HPDE6-E6E7 (cell line): Measurements from ENCODE around the gene LKAAEAR1.

Experiments
- DNase-seq: peaks from one replicate; pipeline ENCODE4 v3.0.0; 2011; ENCODE audit warnings: missing footprints; ENCODE audit errors: extremely low spot score

The LKAAEAR1 gene

GRCh38 chr20:64079273-64080012 is 4.8 kb downstream of the LKAAEAR1 start, which contains the start of gene RGS19:
RGS19 (minus strand) TSS chr20:64079518; CDS start chr20:64076886, 2,632 bp downstream.
- no peak for DNase-seq

DNA sequence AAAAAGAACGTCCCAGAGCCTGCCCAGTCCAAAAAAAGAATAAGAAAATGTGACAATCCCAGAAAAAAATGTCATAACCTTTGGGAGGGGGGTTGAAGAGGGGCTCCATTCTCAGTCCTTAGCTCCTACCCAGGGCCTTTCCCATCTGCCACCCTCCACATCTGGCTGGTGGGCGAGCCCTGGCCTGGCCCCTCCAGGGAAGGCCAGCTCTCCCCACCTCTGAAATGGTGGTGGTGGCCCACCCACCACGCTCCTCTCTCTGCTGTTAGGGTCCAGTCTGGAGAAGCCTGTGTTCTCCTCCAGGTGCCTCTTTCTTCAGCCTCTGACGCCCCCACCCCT is 5.3 kb downstream of the LKAAEAR1 start:
- no peak for DNase-seq

DNA sequence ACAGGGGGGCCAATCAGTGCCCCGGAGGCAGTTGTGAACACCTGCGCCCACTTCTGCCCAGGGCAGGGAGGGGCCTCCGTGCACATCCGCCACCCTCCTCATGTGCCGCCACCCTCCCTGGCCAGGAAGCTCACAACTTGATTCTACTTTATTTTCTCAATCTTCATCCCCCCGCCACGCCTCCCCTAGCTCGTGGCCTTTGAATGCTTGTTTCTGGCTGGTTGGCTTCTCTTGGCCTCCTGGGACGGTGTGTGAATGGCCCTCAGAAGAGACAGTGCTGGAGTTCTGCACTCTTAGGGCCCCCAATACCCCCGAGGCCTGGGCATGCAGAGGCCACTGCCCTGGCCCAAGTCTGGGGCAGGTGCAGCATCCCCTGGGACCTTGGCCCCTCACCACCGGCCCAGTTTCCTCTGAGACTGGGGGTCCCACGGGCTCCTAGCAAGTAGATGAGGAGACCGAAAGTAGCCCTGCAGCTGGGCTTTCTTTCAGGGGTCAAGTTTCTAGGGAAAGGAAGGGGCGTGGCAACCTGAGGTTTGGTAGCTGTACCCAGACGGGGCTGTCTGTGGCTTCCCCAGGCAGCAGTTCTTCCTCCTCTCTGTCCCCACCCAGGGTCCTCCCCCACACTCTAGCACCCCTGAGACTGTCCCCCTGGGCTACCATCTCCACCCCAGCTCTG is 6.2 kb downstream of the LKAAEAR1 start:
- DNase-seq = no peak

DNA sequence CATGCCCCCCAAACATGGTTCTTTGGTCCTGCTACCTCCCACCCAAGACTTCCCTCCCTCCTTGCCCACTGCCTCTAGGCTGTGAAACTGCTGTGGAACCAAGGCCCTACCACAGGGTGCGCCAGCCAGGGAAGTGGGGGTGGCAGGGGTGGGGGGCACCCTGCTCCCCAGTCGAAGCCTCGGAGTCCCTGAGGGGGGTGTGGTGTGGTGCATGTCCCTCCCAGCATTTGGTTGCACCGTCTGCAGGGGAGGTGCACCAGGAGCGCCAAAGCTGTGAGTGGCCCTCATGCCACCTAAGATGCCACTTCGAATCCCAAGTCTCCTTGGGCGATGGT is 6.7 kb downstream of the LKAAEAR1 start:
- DNase-seq = no peak

DNA sequence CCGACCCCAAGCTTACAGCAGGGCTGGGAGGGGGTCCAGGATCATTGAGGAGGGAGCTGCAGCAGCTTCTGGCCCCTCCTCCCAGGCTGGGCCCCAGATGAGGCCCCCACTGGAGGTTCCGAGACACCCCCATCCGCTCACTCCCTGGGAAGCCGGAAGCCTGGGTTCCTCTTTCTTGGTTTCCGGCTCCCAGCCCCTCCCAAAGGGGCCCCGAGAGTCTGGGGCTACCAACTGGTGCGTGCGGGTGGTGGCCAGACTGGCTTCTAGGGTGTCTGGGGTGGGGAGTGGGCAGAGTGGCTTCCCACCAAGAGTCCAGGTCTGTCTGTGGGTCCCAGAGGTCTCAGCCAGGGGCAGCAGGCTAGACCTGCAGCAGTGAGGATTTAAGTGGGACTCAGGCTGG is 7.1 kb downstream of the LKAAEAR1 start:
- DNase-seq = no peak

- no peak for DNase-seq
Measured at GRCh38 chr20:64076061-64076997, 7.9 kb downstream of the LKAAEAR1 start.

DNA sequence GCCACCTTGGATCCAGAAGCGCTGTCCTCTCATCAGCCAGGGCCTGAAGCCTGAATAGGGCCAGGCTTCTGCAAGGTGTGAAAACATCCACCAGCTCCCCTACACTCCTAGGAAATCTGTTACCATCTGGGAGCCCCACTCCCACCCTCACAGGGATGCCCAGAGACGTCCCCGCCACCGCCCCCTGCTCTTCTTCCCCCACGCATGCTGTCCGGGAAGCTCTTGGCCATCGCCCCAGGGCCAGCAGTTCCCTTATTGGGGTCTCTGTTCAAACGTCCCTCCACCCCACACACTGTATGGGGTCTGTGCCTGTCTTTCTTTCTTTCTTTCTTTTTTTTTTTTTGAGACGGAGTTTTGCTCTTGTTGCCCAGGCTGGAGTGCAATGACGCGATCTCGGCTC is 8.6 kb downstream of the LKAAEAR1 start:
- DNase-seq = no peak

- DNase-seq = no peak
Measured at GRCh38 chr20:64074963-64075362, 9.2 kb downstream of the LKAAEAR1 start.

- DNase-seq = no peak
Measured at GRCh38 chr20:64074184-64074789, 9.9 kb downstream of the LKAAEAR1 start.

DNA sequence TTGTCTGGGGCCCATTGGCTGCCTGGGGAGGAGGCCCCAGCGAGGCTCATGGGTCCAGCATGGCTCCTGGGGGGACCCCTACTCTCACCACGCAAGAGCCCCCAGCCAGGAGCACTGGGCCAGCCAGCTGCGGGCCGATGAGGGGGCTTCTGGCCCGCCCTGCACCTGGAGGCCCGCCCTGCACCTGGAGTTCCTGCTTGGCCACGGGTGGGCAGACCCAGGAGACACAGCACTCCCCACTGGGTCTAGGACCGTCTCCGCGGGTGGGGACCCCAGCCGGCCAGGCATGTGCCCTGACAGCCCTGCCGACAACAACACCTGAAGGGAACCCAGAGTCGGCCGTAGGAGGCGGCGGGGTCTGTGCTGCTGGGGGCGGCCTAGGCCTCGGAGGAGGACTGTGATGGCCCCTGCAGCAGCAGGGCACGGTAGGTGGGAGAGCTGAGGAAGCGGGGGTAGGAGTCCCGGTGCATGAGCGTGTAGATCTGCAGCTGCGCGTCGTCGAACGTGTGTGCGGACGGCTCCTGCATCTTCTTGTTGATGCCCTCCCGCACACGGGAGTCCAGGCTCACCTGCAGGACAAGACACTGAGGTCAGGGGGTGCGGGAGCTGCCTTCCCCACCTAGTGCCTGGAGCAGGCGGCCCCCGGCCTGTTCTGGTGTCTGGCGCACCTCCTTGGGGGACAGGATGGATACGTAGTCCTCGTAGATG is 10.6 kb downstream of the LKAAEAR1 start:
- DNase-seq = no peak

GRCh38 chr20:64072498-64073063 is 11.6 kb downstream of the LKAAEAR1 start:
- DNase-seq = no peak

DNA sequence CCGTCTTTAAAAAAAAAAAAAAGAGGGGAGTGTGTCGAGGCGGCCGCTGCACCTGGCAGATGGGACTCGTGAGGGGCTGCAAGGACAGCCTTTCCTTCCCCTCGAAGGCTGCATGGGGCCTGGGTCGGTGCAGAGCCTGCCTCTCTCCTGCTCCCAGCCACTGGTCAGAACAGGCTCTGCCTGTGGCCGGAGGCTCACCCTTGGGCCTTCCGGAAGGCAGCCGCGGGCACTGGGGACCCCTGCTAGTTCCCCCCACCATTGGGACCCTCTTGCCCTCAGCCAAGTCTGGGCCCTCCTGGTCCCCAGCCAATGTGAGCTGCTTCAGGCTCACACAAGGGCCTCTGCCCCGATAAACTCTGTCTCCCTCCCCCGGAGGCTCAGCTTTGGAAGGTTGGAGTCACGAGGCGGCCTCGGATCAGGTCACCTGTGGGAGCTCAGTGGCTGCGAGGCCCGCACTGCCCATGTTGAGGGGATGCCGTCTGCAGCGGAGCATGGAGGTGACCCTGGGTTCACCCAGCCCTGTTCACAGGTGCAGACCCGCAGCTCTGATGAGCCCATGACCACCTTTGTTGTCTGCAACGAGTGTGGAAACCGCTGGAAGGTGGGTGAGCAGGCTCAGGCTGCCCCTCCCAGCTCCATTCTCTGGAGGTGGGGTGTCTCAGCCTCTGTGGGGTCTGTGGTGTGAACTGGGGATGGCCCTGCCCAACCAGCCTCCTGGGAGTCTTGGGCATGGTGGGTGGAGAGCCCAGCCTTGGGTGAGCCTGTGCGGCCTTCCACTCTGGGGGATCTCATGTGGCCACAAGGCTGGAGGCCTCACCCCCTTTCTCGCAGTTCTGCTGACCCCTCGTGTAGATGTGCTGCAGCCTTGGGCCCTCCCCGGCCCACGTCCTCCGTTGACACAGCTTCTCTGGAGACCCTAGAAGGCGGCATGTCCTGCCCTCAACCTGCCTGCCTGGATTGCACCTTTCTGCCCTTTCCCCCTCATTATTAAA is 12.6 kb downstream of the LKAAEAR1 start:
- DNase-seq = no peak

DNA sequence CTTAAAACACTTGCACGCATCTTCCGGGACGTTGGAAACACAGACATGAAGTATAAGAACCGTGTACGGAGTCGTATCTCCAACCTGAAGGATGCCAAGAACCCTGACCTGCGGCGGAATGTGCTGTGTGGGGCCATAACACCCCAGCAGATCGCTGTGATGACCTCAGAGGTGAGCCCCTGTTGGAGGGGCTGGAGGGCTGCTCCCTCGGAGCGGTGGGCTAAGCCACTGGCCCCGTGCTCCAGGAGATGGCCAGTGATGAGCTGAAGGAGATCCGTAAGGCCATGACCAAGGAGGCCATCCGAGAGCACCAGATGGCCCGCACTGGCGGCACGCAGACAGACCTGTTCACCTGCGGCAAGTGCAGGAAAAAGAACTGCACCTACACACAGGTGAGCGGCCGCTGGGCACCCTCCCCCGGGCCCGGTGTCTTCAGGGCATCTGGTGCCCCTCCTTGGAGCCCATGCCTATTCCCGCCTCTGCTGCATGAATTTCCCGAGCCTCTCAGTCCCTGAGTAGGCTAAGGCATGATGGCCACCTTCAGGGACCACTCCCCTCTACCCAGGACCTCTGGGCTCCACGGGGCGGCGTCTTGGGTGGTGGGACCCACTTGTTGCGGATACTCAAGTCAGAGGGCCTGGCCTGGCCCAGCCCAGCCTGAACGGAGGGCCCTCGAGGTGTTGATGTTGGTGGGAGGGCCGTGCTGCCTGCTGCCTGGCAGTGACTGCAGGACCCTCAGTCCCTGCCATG is 13.8 kb downstream of the LKAAEAR1 start:
- DNase-seq = no peak

- peak; percentile 64 for DNase-seq
Measured at GRCh38 chr20:64069614-64070243, 14.5 kb downstream of the LKAAEAR1 start.

- no peak for DNase-seq
Measured at GRCh38 chr20:64069209-64069613, 15.0 kb downstream of the LKAAEAR1 start.

DNA sequence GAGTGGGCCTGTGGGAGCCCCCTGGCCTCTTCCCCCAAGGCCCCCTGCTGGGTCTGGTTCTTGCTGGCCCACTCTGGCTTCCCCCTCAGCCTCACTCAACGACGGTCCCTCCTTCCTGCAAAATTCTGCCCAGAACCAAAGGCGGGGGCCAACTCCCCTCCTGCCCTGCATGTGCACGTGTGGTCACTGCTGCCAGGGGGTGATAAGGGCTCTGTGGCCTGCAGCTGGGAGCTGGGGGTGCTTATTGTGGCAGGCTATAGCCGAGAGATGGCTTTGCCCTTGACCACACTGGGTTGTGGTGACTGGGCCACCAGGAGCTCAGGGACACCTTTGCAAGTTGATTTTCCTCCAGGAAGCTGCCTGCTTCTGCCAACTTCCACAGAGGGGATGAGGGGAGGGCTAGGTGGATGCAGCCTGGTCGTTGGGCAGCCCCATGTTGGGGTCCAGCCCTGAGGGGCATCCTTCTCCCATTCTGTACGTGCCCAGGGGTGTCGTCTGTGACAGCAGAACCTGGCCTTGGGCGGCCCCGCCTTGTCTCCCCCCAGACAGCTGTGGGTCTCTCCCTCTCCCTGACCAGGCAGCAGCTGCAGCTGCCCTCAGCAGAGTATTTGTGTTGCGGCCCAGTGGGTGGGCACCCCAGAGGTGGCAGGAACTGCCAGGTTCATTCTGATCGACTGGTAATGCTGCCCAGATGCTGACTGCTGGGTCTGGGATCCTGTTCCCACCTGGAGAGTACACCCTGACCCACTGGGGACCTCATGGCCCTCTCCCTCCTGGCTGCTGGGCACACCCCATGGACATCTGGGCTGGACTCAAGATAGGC is 15.6 kb downstream of the LKAAEAR1 start:
- DNase-seq = no peak

- DNase-seq = no peak
Measured at GRCh38 chr20:64067733-64068307, 16.4 kb downstream of the LKAAEAR1 start.
